Cardiac septum (tissue), 1 donor: ENCODE results near the gene ADGRB3. TPM values are rescaled to one million over a fixed set of nuclear protein-coding genes. Genes with fewer than 3 reads are reported as not detected.
"Not testable (repeated sequence)": the region's sequence is repeated elsewhere in the genome, so short reads cannot be mapped to it uniquely, and the experiment has no call there.

Source experiments
- DNase-seq: peaks from one replicate; pipeline ENCODE4 v3.0.0-alpha.2; 2020; ENCODE audit warnings: low spot score
- intact Hi-C: fragments of 100-400 bp; cut with DNase I; formaldehyde crosslinking; loops from one replicate; pipeline ENCODE4 v1.14.0; 2022
- total RNA-seq: library from RNA; stranded (reverse); fragmentation: NEBNext Ultra II Directional; extraction: Animal tissue kit (Norgen Biotek cat#: 25700); gene quantifications from one replicate; pipeline ENCODE4 v1.2.1, GENCODE V29; 2021
- donor health status: DM: no; HTN: no; CAD: no.

The ADGRB3 gene
- total RNA-seq, 1 donor from 2014 or later: 0.51 TPM

DNA sequence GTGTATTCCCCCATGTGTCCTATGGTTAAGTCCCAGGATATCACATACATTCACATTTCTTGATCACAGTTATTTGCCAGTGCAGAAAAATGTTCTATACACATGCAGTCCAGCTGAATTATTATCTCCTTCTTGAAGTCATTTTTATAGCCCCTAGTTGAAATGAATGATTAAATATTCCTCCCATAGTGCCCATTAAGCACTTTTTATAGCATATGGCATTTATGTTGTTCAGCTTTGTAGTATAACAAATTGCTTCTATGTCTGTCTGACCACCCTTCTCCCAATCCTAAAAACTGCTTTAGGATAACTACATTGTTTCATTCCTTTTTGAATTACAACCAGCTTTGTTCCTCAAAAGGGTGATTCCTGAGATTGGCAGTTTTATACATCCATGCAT lies 123.5 kb downstream of the ADGRB3 start:
- DNase-seq: no peak
- intact Hi-C loops: no loop called here

GRCh38 chr6:68760485-68760884 lies 125.4 kb downstream of the ADGRB3 start:
- DNase-seq: no peak
- intact Hi-C loops: no loop called here

DNA sequence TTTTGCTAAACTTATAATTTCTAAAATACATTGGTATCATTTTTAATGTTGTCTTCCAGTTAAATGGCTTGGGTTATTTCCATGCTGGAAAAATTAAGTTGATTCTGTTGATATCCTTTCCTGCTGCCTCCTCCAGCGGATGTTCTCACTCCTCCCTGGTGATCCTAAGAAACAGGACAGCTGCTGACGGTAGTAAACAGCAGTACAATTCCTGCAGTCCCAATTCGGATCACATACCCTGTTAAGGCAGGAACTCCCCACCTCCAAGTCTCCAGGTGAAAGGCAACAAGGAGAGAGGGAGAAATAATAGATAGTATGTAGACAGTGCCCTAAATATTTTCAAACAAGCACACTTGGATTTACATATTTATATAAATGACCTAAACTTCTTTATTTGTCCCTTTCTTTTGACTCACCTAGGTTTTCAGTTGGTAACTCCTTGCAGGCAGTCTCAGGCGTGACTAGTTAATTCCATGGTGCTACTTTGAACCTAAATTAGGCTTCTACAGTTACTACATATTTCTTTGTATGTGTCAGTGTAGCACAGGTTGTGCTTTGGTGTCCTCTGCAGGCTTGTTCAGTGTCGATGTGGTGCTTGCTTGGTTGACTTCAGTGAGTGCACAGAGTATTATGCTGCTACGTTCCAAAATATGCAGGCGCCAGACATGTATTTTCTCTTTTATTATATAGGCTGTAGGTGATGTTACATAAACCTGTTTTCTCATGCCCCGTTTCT lies 126.0 kb downstream of the ADGRB3 start:
- intact Hi-C loops: no loop called here

DNA sequence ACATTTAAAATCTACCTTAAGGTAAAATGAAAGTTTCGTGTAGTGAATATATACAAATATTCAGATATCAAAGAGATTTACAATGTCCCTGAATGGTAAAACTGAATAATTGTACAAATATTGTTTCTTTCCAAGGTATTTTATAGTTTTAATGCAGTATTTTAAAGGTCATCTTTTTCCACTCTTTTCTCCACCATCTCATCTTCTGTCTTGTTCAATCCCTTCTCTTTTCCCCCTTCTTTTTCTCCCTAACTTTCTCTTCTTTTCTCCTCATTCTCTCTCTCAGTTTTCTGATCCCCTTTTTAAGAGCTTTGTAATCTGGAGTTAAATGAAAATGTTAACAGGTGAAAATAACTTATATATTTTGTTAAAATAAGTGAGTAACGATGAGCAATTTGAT lies 126.9 kb downstream of the ADGRB3 start:
- no peak for DNase-seq
- intact Hi-C loops: no loop called here

More for the DNA sequence above, 126.0 kb downstream of the ADGRB3 start:
- DNase-seq: no peak

- intact Hi-C loops: no loop called here
Measured at GRCh38 chr6:68771426-68771825, 136.3 kb downstream of the ADGRB3 start.

GRCh38 chr6:68774843-68775242 lies 139.8 kb downstream of the ADGRB3 start:
- DNase-seq: no peak
- intact Hi-C loops: no loop called here

More at GRCh38 chr6:68771426-68771825, 136.3 kb downstream of the ADGRB3 start:
- no peak for DNase-seq

GRCh38 chr6:68776354-68776753 lies 141.3 kb downstream of the ADGRB3 start:
- intact Hi-C loops: no loop called here
- DNase-seq: no peak

DNA sequence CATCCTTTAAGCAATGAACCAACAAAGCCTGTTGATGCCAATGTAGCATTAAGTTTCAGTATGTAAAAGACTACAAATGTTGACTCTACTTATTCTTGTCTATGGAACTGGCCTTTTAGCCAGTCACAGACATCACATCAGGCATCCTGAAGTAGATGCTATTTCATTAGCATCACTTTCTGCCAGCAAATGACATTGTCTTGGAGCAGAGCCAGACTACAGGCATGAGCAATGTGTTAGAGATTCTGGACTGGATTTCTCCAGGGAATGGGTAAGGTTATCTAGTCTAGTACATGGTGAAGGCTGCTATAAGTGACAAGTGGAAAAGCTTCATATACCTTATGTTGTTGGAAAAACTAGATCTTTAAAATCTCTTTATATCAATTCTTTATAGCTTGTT lies 142.9 kb downstream of the ADGRB3 start:
- intact Hi-C loops: loop anchor here (2.0 kb wide), 1 partner anchor 139 kb away; no protein-coding TSS in a partner anchor
- no peak for DNase-seq

DNA sequence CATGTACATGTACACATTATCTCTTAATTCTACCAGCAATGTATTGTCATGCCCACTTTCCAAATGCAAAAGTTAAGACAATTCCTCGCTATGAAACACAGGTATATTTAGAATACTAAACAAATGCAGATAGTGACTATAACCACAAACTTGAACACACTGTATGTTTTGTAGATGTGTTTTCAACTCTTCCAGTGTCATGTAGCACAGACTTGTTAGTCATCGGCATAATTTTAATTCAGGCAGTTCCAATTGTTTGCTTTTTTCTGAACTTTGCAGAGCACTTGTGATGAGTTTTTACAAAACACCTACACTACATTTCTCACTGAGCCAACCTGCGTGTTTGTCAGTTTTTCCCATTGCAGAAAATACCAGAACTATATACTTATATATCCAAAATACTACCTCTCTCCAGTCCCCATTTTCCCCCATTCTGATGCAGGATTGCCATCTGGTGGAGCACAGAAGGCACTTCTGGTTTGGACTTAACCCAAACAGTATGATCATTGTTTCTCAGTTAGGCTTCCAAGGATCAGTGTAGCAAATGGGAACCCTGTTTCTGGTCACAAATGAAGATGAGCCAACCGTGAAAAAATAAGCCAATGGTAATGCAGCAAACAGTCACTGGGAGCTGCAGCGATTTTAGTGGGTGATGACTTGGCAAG lies 143.4 kb downstream of the ADGRB3 start:
- intact Hi-C loops: loop anchor here (2.0 kb wide), 1 partner anchor 140 kb away; no protein-coding TSS in a partner anchor
- no peak for DNase-seq

DNA sequence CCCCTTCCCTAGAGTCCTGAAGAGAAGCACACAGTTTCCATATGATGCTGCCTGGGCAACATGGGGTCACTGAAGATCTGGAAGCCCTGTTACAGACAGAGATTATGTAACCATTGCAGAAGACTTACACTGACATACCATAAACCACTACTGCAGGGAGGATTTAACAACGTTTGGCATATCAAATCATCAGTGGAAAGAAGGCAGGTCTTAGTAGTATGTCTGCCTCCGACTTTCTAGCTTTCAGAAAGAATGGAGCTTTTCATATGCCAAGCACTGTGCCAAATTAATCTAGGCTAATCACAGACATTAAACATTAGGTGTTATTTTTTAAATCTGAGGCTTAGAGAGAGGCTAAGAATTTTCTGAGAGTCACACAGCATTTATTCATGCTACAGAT lies 144.3 kb downstream of the ADGRB3 start:
- intact Hi-C loops: loop anchor here (2.0 kb wide), 1 partner anchor 141 kb away; no protein-coding TSS in a partner anchor
- no peak for DNase-seq

DNA sequence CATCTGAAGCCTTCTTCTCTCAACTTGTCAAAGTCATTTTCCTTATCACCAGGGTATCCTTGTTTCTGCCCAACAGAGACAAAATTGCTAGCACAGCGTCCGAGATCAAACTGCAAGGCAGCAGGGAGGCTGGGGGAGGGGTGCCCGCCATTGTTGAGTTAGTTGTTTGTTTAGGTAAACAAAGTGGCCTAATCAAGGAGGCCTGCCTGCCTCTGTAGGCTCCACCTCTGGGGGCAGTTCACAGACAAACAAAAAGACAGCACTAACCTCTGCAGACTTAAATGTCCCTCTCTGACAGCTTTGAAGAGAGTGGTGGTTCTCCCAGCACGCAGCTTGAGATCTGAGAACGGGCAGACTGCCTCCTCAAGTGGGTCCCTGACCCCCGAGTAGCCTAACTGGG lies 155.0 kb downstream of the ADGRB3 start:
- DNase-seq, intact Hi-C loops: not testable (repeated sequence)

DNA sequence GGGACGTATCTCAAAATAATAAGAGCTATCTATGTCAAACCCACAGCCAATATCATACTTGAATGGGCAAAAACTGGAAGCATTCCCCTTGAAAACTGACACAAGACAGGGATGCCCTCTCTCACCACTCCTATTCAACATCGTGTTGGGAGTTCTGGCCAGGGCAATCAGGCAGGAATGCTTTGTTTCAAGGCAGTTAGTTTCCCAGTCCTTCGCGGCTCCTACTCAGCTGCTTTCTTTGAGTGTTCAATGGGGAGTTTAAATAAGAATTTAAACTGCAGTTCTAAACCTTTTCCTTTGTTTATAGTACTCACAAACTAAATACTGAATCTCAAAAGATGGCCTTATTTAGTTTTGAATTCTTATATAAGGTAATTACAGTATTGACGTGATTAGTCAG lies 179.9 kb downstream of the ADGRB3 start:
- DNase-seq, intact Hi-C loops: not testable (repeated sequence)

DNA sequence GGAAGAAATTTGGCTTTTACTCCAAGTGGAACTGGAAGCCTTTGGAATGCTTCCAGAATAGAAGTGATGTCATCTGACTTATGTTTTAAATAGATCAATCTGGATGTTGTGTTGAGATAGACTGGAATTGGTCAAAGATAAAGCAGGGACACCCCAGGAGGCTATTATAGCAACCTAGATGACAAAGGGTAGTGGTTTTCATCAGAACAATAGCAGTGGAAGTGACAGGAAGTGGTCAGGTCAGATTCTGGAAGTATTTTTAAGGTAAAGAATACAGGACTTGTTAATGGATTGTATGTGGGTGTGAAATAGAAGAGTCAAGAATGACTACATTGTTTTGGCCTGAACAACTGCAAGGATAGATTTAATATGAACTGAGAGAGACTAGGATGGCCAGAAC lies 191.4 kb downstream of the ADGRB3 start:
- intact Hi-C loops: no loop called here

DNA sequence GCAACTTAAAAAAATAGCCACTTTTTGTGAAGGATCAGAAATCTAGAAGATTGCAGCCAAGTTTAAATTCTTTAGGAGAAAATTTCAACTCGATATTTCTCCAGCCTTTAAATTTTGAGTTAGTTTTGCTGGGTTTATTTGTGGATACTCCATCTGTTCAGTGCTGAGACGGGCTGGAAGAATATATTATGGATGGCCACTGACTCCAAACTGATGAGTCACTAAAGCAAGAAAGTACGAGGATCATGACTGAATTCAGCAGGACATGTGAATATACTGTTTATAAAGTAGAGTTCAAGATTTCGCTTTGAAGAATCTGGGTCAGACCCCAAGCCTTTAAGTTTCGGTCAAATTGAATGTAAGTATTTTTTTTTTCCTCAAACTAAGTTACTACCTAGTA lies 199.5 kb downstream of the ADGRB3 start:
- intact Hi-C loops: no loop called here

More for the DNA sequence above, 191.4 kb downstream of the ADGRB3 start:
- no peak for DNase-seq

GRCh38 chr6:68838571-68838970 lies 203.5 kb downstream of the ADGRB3 start:
- intact Hi-C loops: no loop called here
- no peak for DNase-seq

More for the DNA sequence above, 199.5 kb downstream of the ADGRB3 start:
- no peak for DNase-seq

DNA sequence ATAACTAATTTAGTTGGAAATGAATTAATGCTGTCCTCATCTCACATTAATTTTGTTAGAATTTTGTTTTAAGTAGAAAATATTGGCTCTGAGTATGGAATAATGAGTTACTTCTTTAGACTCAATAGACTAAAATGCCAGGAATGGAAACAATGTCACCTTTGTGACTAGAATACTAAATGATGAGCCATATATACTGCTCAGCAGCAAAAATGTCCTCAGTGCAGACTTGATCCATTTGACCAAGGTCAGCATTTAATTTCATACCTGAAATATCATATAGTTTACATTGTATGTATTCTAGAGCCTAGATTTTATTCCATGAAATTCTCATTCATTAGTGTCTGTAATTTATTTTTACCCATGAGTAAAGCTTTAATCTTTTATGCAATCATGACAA lies 217.7 kb downstream of the ADGRB3 start:
- intact Hi-C loops: no loop called here
- no peak for DNase-seq

DNA sequence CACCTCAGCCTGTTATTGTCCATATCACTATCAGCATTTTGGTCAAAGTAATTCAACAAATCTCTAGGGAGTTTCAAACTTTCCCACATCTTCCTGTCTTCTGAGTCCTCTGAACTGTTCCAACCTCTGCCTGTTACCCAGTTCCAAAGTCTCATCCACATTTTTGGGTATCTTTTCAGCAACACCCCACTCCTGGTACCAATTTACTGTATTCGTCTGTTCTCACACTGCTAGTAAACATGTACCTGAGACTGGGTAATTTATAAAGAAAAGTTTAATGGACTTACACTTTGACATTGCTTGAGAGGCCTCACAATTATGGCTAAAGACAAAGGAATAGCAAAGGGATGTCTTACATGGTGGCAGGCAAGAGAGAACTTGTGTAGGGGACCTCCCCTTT lies 224.2 kb downstream of the ADGRB3 start:
- DNase-seq: no peak
- intact Hi-C loops: no loop called here

- DNase-seq: no peak
Measured at GRCh38 chr6:68868646-68869045, 233.6 kb downstream of the ADGRB3 start.

GRCh38 chr6:68873236-68873635 lies 238.2 kb downstream of the ADGRB3 start:
- intact Hi-C loops: loop anchor here (10.0 kb wide), 2 partner anchors 92 to 282 kb away; no protein-coding TSS in a partner anchor
- no peak for DNase-seq

More at GRCh38 chr6:68868646-68869045, 233.6 kb downstream of the ADGRB3 start:
- intact Hi-C loops: no loop called here

- intact Hi-C loops: loop anchor here (10.0 kb wide), 2 partner anchors 90 to 280 kb away; no protein-coding TSS in a partner anchor
Measured at GRCh38 chr6:68874747-68875146, 239.7 kb downstream of the ADGRB3 start.

GRCh38 chr6:68875403-68875802 lies 240.3 kb downstream of the ADGRB3 start:
- intact Hi-C loops: loop anchor here (10.0 kb wide), 2 partner anchors 89 to 279 kb away; no protein-coding TSS in a partner anchor

More at GRCh38 chr6:68874747-68875146, 239.7 kb downstream of the ADGRB3 start:
- no peak for DNase-seq

More at GRCh38 chr6:68875403-68875802, 240.3 kb downstream of the ADGRB3 start:
- no peak for DNase-seq
